Fibroblast of villous mesenchyme (primary cell): ENCODE data around the gene RSBN1L. TPM values are rescaled to one million over a fixed set of nuclear protein-coding genes. Genes with fewer than 3 reads are reported as not detected.
"Not testable (repeated sequence)": the region's sequence is repeated elsewhere in the genome, so short reads cannot be mapped to it uniquely, and the experiment has no call there.

Experiments used
- DNase-seq: peaks from one replicate; pipeline ENCODE4 v3.0.0-alpha.2; 2010; ENCODE audit warnings: low read depth
- H3K4me3 ChIP-seq: 2 replicates; pipeline ENCODE4 v1.5.1; 2011; ENCODE audit warnings: low read depth, mild to moderate bottlenecking, low read length
- CTCF ChIP-seq: IDR thresholded peaks from 2 replicates; pipeline ENCODE4 v1.5.1; 2012; ENCODE audit warnings: low read depth, mild to moderate bottlenecking, low read length; ENCODE audit not compliant: insufficient read depth
- total RNA-seq: library from RNA; depleted of rRNA; stranded (reverse); fragments of >200 nt; gene quantifications from 2 replicates; pipeline ENCODE4 v1.2.3, GENCODE V29; 2012

RSBN1L gene
- 20.6 and 25.0 TPM in 2 replicates for total RNA-seq

GRCh38 chr7:77696057-77696642, at the start of gene RSBN1L:
RSBN1L (plus strand) TSS chr7:77696459; CDS start chr7:77696470, 11 bp downstream.
- DNase-seq, result peak; percentile 97
- peak; percentile 31 for TF ChIP-seq CTCF
- H3K4me3 ChIP-seq, result peak within 1 kb of the TSS; percentile 73

- no peak for TF ChIP-seq CTCF
- DNase-seq, result no peak
- no peak overlapping the region for H3K4me3 ChIP-seq
Measured at GRCh38 chr7:77648742-77649338, 47.4 kb upstream of the RSBN1L start.

GRCh38 chr7:77649716-77650349, 46.4 kb upstream of the RSBN1L start:
- no peak overlapping the region for H3K4me3 ChIP-seq
- no peak for TF ChIP-seq CTCF
- DNase-seq, result peak; percentile 31

GRCh38 chr7:77651575-77652162, 44.6 kb upstream of the RSBN1L start:
- peak; percentile 64 for TF ChIP-seq CTCF
- peak; percentile 49 for DNase-seq
- H3K4me3 ChIP-seq, result no peak overlapping the region

GRCh38 chr7:77652826-77653225, 43.4 kb upstream of the RSBN1L start:
- not testable (repeated sequence) for DNase-seq, H3K4me3 ChIP-seq

- TF ChIP-seq CTCF, result no peak
- H3K4me3 ChIP-seq, result no peak overlapping the region
- no peak for DNase-seq
Measured at GRCh38 chr7:77653572-77653971, 42.7 kb upstream of the RSBN1L start.

- no peak for DNase-seq
- no peak overlapping the region for H3K4me3 ChIP-seq
- no peak for TF ChIP-seq CTCF
Measured at GRCh38 chr7:77655356-77655755, 40.9 kb upstream of the RSBN1L start.
